ENCODE results near the gene ATF6.

DNA sequence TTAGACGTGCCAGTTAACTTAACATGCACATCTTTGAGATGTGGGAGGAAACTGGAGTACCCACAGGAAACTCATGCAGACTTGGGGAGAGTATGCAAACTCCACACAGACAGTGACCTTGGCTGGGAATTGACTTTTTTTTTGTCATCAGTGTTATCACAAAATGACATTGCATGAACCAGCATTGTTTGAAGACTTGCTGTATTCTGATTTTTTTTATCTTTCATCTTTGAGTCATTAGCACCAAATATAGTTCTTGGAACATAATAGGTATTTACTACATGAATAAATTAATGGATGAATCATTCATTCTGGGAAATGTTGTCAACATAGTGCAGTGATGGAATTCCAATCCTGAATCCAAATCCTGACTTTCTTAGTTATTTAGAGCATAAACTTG is 77.0 kb downstream of the ATF6 start:
- TF ChIP-seq CHD1 (IDR thresholded peaks at IDR 0.05; ENCODE audit: low read depth, low read length): no peak
- TF ChIP-seq, protein P1, sequence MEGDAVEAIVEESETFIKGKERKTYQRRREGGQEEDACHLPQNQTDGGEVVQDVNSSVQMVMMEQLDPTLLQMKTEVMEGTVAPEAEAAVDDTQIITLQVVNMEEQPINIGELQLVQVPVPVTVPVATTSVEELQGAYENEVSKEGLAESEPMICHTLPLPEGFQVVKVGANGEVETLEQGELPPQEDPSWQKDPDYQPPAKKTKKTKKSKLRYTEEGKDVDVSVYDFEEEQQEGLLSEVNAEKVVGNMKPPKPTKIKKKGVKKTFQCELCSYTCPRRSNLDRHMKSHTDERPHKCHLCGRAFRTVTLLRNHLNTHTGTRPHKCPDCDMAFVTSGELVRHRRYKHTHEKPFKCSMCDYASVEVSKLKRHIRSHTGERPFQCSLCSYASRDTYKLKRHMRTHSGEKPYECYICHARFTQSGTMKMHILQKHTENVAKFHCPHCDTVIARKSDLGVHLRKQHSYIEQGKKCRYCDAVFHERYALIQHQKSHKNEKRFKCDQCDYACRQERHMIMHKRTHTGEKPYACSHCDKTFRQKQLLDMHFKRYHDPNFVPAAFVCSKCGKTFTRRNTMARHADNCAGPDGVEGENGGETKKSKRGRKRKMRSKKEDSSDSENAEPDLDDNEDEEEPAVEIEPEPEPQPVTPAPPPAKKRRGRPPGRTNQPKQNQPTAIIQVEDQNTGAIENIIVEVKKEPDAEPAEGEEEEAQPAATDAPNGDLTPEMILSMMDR (conservative IDR thresholded peaks at IDR 0.05; ENCODE audit: low read depth, low read length): no peak
- TF ChIP-seq, protein P2, sequence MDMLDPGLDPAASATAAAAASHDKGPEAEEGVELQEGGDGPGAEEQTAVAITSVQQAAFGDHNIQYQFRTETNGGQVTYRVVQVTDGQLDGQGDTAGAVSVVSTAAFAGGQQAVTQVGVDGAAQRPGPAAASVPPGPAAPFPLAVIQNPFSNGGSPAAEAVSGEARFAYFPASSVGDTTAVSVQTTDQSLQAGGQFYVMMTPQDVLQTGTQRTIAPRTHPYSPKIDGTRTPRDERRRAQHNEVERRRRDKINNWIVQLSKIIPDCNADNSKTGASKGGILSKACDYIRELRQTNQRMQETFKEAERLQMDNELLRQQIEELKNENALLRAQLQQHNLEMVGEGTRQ (IDR thresholded peaks at IDR 0.05; ENCODE audit: low read depth, low read length): no peak
